DND-41 (cell line): ENCODE measurements around the gene ZNF488.

Experiments used
- ATAC-seq: fragments of 200-7000 bp; cut with Tn5 transposase; 3 replicates; pipeline ENCODE4 v1.9.1; 2021; ENCODE audit warnings: low read depth; ENCODE audit not compliant: insufficient read depth
- DNase-seq: peaks from one replicate; pipeline ENCODE4 v3.0.0-alpha.2; 2020
- H2AFZ ChIP-seq: 2 replicates; pipeline ENCODE4 v1.6.0; 2012; ENCODE audit warnings: low read depth, low read length
- H3K27ac ChIP-seq: 2 replicates; pipeline ENCODE4 v1.5.1; 2012; ENCODE audit warnings: low read length, inconsistent platforms
- H3K27me3 ChIP-seq: fragments of 200-600 bp; sonication (generic); 2 replicates; pipeline ENCODE4 v1.6.0; 2012; ENCODE audit warnings: low read length, mild to moderate bottlenecking, inconsistent platforms; ENCODE audit not compliant: insufficient read depth, poor library complexity
- H3K36me3 ChIP-seq: 2 replicates; pipeline ENCODE4 v1.5.1; 2012; ENCODE audit warnings: low read length, inconsistent platforms; ENCODE audit not compliant: insufficient read depth
- H3K4me1 ChIP-seq: 2 replicates; pipeline ENCODE4 v1.5.1; 2012; ENCODE audit warnings: mild to moderate bottlenecking, low read length; ENCODE audit not compliant: insufficient read depth
- H3K4me2 ChIP-seq: 2 replicates; pipeline ENCODE4 v1.6.0; 2012; ENCODE audit warnings: mild to moderate bottlenecking, moderate library complexity, low read length, inconsistent platforms; ENCODE audit not compliant: insufficient read depth
- H3K4me3 ChIP-seq, 2 experiments: fragments of 200-600 bp in 1 of 2; shearing (Covaris generic) in 1 of 2; 2 replicates each; pipeline ENCODE4 v1.5.1; 2012 to 2016; ENCODE audit warnings: inconsistent platforms in 2 of 2, low read length in 2 of 2, mild to moderate bottlenecking in 2 of 2, low read depth in 1 of 2, moderate library complexity in 1 of 2
- H3K79me2 ChIP-seq: 2 replicates; pipeline ENCODE4 v1.6.0; 2012; ENCODE audit warnings: low read length, inconsistent platforms; ENCODE audit not compliant: insufficient read depth
- H3K9ac ChIP-seq: 2 replicates; pipeline ENCODE4 v1.6.0; 2012; ENCODE audit warnings: low read depth, mild to moderate bottlenecking, inconsistent platforms, low read length, moderate library complexity
- H3K9me3 ChIP-seq: 2 replicates; pipeline ENCODE4 v1.5.1; 2012; ENCODE audit warnings: low read length, moderate library complexity, mild to moderate bottlenecking, inconsistent platforms; ENCODE audit not compliant: insufficient read depth, severe bottlenecking
- H4K20me1 ChIP-seq: 2 replicates; pipeline ENCODE4 v1.6.0; 2012; ENCODE audit warnings: low read length; ENCODE audit not compliant: insufficient read depth
- EZH2 ChIP-seq: IDR thresholded peaks from 3 replicates; pipeline ENCODE4 v1.6.1; 2012; ENCODE audit warnings: borderline replicate concordance, low read depth, mild to moderate bottlenecking, moderate library complexity, low read length, inconsistent platforms; ENCODE audit not compliant: severe bottlenecking
- TF ChIP-seq, protein P1 (sequence below): IDR thresholded peaks from 2 replicates; pipeline ENCODE4 v1.5.1; 2012; ENCODE audit warnings: borderline replicate concordance, low read length, moderate library complexity, mild to moderate bottlenecking; ENCODE audit not compliant: poor library complexity, severe bottlenecking; ENCODE audit errors: extremely low read depth

ZNF488 gene

DNA sequence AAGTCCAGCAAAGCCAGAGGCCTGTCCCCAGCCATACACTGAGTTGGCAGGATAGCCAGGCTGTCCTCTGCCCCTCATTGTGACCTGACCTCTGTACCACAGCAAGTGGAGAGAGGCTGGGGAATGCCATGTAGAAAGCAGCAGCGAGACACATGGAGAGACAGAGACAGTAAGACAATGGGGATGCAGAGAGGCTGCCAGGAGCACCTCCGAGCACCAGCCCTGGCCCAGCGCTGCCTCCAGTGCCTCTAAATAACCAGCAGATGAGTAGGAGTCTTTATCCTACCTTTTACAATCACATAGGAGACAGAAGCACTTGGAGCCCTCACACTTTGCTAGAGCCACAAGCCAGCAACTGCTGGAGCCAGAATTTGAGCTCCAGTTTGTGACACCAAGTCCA lies 53.7 kb downstream of the ZNF488 start:
- no peak for DNase-seq
- no peaks in the 10 kb centered on the region for H3K9me3 ChIP-seq
- H3K36me3 ChIP-seq = no peaks in the 10 kb centered on the region
- no peaks in the 10 kb centered on the region for H3K79me2 ChIP-seq
- no peak overlapping the region for H3K9ac ChIP-seq
- no peak overlapping the region for H2AFZ ChIP-seq
- no peak for ATAC-seq
- H4K20me1 ChIP-seq = no peaks in the 10 kb centered on the region
- no peaks in the 10 kb centered on the region for H3K4me1 ChIP-seq
- no peak overlapping the region for H3K4me3 ChIP-seq
- TF ChIP-seq, protein P1, sequence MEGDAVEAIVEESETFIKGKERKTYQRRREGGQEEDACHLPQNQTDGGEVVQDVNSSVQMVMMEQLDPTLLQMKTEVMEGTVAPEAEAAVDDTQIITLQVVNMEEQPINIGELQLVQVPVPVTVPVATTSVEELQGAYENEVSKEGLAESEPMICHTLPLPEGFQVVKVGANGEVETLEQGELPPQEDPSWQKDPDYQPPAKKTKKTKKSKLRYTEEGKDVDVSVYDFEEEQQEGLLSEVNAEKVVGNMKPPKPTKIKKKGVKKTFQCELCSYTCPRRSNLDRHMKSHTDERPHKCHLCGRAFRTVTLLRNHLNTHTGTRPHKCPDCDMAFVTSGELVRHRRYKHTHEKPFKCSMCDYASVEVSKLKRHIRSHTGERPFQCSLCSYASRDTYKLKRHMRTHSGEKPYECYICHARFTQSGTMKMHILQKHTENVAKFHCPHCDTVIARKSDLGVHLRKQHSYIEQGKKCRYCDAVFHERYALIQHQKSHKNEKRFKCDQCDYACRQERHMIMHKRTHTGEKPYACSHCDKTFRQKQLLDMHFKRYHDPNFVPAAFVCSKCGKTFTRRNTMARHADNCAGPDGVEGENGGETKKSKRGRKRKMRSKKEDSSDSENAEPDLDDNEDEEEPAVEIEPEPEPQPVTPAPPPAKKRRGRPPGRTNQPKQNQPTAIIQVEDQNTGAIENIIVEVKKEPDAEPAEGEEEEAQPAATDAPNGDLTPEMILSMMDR = no peak
- TF ChIP-seq EZH2 = no peak
- H3K27me3 ChIP-seq = peaks cover 5% of the 10 kb centered on the region
- no peak overlapping the region for H3K4me2 ChIP-seq
- H3K27ac ChIP-seq = no peak overlapping the region

DNA sequence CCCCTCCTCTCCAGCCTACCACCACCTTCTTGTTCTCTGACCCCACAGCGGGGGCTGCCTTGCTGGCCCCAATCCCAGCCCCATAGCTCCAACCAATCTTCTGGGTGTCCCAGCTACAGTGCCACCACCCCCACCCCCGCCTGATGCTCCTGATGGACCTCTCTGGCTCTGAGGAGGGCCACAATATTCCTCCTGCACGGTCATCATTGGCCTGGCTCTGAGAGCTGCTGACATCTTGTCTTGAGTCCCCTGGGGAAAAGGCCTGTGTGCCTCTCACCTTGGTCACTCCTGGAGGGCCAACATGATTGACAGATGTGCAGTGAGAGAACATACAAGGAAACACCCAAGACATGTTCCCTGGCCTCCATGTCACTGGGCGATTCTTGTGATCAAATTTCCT lies 54.2 kb downstream of the ZNF488 start:
- no peak overlapping the region for H3K27ac ChIP-seq
- H3K36me3 ChIP-seq = no peaks in the 10 kb centered on the region
- H3K4me1 ChIP-seq = no peaks in the 10 kb centered on the region
- no peak for ATAC-seq
- DNase-seq = no peak
- H3K9ac ChIP-seq = no peak overlapping the region
- no peak for TF ChIP-seq EZH2
- TF ChIP-seq, protein P1 = no peak
- no peaks in the 10 kb centered on the region for H3K9me3 ChIP-seq
- no peak overlapping the region for H2AFZ ChIP-seq
- no peak overlapping the region for H3K4me2 ChIP-seq
- no peaks in the 10 kb centered on the region for H3K79me2 ChIP-seq
- no peaks in the 10 kb centered on the region for H4K20me1 ChIP-seq
- peaks cover 5% of the 10 kb centered on the region for H3K27me3 ChIP-seq
- no peak overlapping the region for H3K4me3 ChIP-seq

DNA sequence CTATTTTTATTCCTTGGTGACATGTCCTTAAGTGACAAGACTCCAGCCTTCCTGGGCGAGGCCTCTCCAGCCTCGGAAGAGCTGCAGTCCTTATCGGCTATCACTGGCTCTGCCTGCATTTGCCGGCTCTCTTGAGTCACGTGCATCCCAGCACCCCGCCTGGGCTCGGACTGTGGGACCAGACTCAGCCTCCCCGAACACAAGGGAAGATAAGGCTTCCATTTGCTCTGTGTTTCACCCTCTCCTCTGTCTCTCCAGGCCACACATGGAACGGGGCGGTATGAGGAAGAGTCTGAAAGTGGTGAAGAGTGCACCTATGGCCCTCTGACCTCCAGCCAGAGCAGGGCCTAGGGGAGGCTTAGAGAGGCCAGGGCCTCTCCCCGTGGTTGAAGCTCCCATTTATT lies 57.2 kb downstream of the ZNF488 start:
- no peak for ATAC-seq
- no peak for TF ChIP-seq EZH2
- TF ChIP-seq, protein P1 = no peak

More for the DNA sequence above, 57.2 kb downstream of the ZNF488 start:
- no peak overlapping the region for H3K9ac ChIP-seq
- no peak for DNase-seq
- H3K4me3 ChIP-seq = no peak overlapping the region
- H3K4me2 ChIP-seq = no peak overlapping the region
- no peak overlapping the region for H2AFZ ChIP-seq
- no peaks in the 10 kb centered on the region for H3K9me3 ChIP-seq
- no peaks in the 10 kb centered on the region for H3K36me3 ChIP-seq
- H3K4me1 ChIP-seq = no peaks in the 10 kb centered on the region
- H3K27ac ChIP-seq = no peak overlapping the region
- H3K79me2 ChIP-seq = no peaks in the 10 kb centered on the region
- H3K27me3 ChIP-seq = peaks cover 3% of the 10 kb centered on the region
- no peaks in the 10 kb centered on the region for H4K20me1 ChIP-seq
